ENCODE results near the gene SPATA17.

Gene SPATA17

GRCh38 chr1:217776693-217777092 is 145.5 kb downstream of the SPATA17 start:
- TF ChIP-seq POLR2AphosphoS5 (IDR thresholded peaks at IDR 0.05; ENCODE audit: low read depth, low read length) (no peak), TAF1 (IDR thresholded peaks at IDR 0.05; ENCODE audit: borderline replicate concordance, low read depth, low read length) (no peak), POLR2A (IDR thresholded peaks at IDR 0.05; ENCODE audit: low read depth, low read length) (no peak)
- DNase-seq (ENCODE audit: insufficient read length) = no peak
- FAIRE-seq = no peak

- DNase-seq (ENCODE audit: insufficient read length) (no peak), FAIRE-seq (no peak)
- TF ChIP-seq POLR2A (IDR thresholded peaks at IDR 0.05; ENCODE audit: low read depth, low read length) (no peak), TAF1 (IDR thresholded peaks at IDR 0.05; ENCODE audit: borderline replicate concordance, low read depth, low read length) (no peak), POLR2AphosphoS5 (IDR thresholded peaks at IDR 0.05; ENCODE audit: low read depth, low read length) (no peak)
These were observed 149.9 kb downstream of the SPATA17 start for GRCh38 chr1:217781056-217781455.

DNA sequence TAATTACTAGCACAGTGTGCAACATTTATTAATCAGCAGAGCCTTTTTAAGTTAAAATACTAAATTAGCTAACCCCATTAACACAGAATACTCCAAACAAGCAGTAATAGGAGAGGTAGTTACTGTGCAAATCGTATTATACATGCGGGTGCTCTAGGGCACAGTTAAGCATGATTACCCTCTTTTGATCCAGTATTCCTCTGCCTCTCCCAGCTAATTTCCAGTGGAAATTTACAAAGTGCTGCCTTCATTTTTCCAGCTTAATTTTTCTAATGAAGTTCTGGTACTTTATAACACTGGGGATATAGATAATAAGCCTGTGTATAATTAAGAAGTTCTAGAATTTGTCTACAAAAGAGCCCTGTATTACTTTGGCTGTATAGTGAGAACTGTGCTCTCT is 159.9 kb downstream of the SPATA17 start:
- TF ChIP-seq POLR2AphosphoS5 (IDR thresholded peaks at IDR 0.05; ENCODE audit: low read depth, low read length) (no peak), TAF1 (IDR thresholded peaks at IDR 0.05; ENCODE audit: borderline replicate concordance, low read depth, low read length) (no peak), POLR2A (IDR thresholded peaks at IDR 0.05; ENCODE audit: low read depth, low read length) (no peak)
- no peak for FAIRE-seq

GRCh38 chr1:217805792-217806191 is 174.6 kb downstream of the SPATA17 start:
- DNase-seq (ENCODE audit: insufficient read length) (no peak), FAIRE-seq (no peak)
- TF ChIP-seq POLR2A (IDR thresholded peaks at IDR 0.05; ENCODE audit: low read depth, low read length) = no peak
- TF ChIP-seq TAF1 (IDR thresholded peaks at IDR 0.05; ENCODE audit: borderline replicate concordance, low read depth, low read length) = no peak
- TF ChIP-seq POLR2AphosphoS5 (IDR thresholded peaks at IDR 0.05; ENCODE audit: low read depth, low read length) = no peak

More for the DNA sequence above, 159.9 kb downstream of the SPATA17 start:
- DNase-seq (ENCODE audit: insufficient read length) = no peak

GRCh38 chr1:217812175-217812574 is 181.0 kb downstream of the SPATA17 start:
- DNase-seq (ENCODE audit: insufficient read length) = no peak
- TF ChIP-seq TAF1 (IDR thresholded peaks at IDR 0.05; ENCODE audit: borderline replicate concordance, low read depth, low read length) (no peak), POLR2A (IDR thresholded peaks at IDR 0.05; ENCODE audit: low read depth, low read length) (no peak), POLR2AphosphoS5 (IDR thresholded peaks at IDR 0.05; ENCODE audit: low read depth, low read length) (no peak)
- no peak for FAIRE-seq

DNA sequence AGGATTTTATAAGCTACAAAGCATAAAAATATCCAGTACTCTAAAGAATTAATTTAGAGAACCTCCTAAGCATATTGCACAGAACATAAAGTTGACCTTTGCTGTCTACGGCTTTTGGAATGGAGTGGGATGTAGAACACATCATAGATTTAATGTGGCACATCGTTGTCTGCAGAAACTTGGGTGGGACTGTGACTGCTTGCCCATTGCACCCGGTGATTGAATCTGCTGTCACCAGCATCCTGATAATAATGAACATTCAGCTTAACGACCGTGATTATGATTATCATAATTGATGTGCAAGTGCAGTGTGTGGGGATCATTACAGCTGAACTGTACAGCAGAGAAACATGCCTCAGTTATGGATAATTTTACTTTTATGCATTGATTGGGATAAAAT is 181.9 kb downstream of the SPATA17 start:
- TF ChIP-seq POLR2AphosphoS5 (IDR thresholded peaks at IDR 0.05; ENCODE audit: low read depth, low read length) (no peak), TAF1 (IDR thresholded peaks at IDR 0.05; ENCODE audit: borderline replicate concordance, low read depth, low read length) (no peak), POLR2A (IDR thresholded peaks at IDR 0.05; ENCODE audit: low read depth, low read length) (no peak)
- FAIRE-seq (no peak), DNase-seq (ENCODE audit: insufficient read length) (no peak)

GRCh38 chr1:217837691-217838090 is 206.5 kb downstream of the SPATA17 start:
- no peak for DNase-seq (ENCODE audit: insufficient read length)
- TF ChIP-seq POLR2AphosphoS5 (IDR thresholded peaks at IDR 0.05; ENCODE audit: low read depth, low read length) (no peak), POLR2A (IDR thresholded peaks at IDR 0.05; ENCODE audit: low read depth, low read length) (no peak), TAF1 (IDR thresholded peaks at IDR 0.05; ENCODE audit: borderline replicate concordance, low read depth, low read length) (no peak)
- FAIRE-seq = no peak

GRCh38 chr1:217839161-217839560 is 208.0 kb downstream of the SPATA17 start:
- DNase-seq (ENCODE audit: insufficient read length) (no peak), FAIRE-seq (no peak)
- no peak for TF ChIP-seq POLR2A (IDR thresholded peaks at IDR 0.05; ENCODE audit: low read depth, low read length)
- TF ChIP-seq TAF1 (IDR thresholded peaks at IDR 0.05; ENCODE audit: borderline replicate concordance, low read depth, low read length) = no peak
- TF ChIP-seq POLR2AphosphoS5 (IDR thresholded peaks at IDR 0.05; ENCODE audit: low read depth, low read length) = no peak

DNA sequence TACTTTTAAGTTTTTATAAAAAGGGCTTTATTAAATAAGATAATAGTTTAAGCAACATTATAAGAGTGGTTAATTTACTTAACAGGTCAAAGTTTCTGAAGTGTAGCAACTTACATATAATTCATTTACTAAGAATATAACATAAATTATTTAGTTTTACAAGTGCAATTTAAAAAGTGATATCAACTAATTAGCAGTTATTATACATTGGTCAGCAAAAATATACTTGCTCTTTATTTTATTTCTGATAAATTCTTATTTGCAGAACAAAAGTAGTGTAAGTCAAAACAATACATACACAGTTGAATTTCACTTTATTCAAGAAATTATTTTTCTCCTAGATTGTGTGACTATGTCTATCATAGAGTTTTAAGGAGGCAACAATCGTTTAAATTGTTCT is 215.6 kb downstream of the SPATA17 start:
- DNase-seq (ENCODE audit: insufficient read length) (no peak), FAIRE-seq (no peak)
- TF ChIP-seq TAF1 (IDR thresholded peaks at IDR 0.05; ENCODE audit: borderline replicate concordance, low read depth, low read length) (no peak), POLR2A (IDR thresholded peaks at IDR 0.05; ENCODE audit: low read depth, low read length) (no peak), POLR2AphosphoS5 (IDR thresholded peaks at IDR 0.05; ENCODE audit: low read depth, low read length) (no peak)

DNA sequence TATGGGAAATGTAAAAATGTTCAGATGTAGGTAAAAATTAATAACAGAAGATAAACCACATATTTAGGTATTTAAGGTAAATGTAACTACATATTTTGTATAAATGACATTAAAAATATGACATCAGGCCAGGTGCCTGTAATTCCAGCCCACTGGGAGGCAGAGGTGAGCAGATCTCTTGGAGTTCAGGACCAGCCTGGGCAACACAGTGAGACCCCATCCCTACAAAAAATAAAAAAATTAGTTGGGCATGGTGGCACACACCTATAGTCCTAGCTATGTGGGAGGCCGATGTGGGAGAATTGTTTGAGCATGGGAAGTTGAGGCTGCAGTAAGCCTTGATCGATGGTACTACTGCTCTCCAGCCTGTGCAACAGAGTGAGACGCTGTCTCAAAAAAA is 216.5 kb downstream of the SPATA17 start:
- no peak for TF ChIP-seq POLR2A (IDR thresholded peaks at IDR 0.05; ENCODE audit: low read depth, low read length)
- TF ChIP-seq TAF1 (IDR thresholded peaks at IDR 0.05; ENCODE audit: borderline replicate concordance, low read depth, low read length) = no peak
- TF ChIP-seq POLR2AphosphoS5 (IDR thresholded peaks at IDR 0.05; ENCODE audit: low read depth, low read length) = no peak
- DNase-seq (ENCODE audit: insufficient read length) (no peak), FAIRE-seq (no peak)

DNA sequence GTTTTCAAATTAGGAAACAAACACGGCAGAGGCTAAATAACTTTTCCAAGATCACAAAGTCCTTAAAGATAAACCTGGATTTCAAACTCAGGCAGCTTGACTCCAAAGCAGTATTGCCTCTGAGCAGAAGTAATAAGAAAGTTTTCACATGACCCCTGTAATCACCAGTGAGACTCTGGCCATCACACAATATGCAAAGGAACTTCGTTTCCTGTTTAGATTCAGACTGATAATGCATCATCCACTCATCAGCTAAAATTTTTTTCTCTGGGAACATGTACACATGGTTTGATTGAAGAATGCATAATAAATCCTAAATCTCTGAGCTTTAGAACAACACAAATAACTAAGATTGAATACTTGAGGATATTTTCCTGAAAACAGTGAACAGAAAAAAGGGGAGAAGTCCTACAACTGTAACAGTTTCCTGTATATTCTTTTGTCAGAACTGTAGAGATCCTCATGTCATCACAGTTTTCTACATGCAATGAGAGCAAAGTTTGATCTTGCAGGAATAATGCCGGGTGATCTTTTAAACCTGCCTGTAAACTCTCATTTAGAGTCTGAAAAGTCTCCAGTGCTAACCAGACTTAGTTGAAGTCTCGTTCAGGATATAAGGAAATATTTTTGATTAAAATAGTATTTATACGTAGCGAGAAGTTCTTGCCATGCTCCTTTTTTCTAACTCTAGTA is 225.3 kb downstream of the SPATA17 start:
- FAIRE-seq (no peak), DNase-seq (ENCODE audit: insufficient read length) (no peak)
- TF ChIP-seq POLR2AphosphoS5 (IDR thresholded peaks at IDR 0.05; ENCODE audit: low read depth, low read length) (no peak), TAF1 (IDR thresholded peaks at IDR 0.05; ENCODE audit: borderline replicate concordance, low read depth, low read length) (no peak), POLR2A (IDR thresholded peaks at IDR 0.05; ENCODE audit: low read depth, low read length) (no peak)

- TF ChIP-seq POLR2A (IDR thresholded peaks at IDR 0.05; ENCODE audit: low read depth, low read length) = no peak
- no peak for TF ChIP-seq POLR2AphosphoS5 (IDR thresholded peaks at IDR 0.05; ENCODE audit: low read depth, low read length)
- no peak for TF ChIP-seq TAF1 (IDR thresholded peaks at IDR 0.05; ENCODE audit: borderline replicate concordance, low read depth, low read length)
- no peak for FAIRE-seq
- no peak for DNase-seq (ENCODE audit: insufficient read length)
These were observed 225.9 kb downstream of the SPATA17 start for GRCh38 chr1:217857061-217857460.

Data from GM12892 (cell line).